WERI-Rb-1 (cell line): Measurements from ENCODE around the gene CRPPA.

Experiments
- DNase-seq: peaks from one replicate; pipeline ENCODE4 v3.0.0-alpha.2; 2020
- H3K27ac ChIP-seq: fragments of 250-450 bp; sonication (Bioruptor Pico); 2 replicates; pipeline ENCODE4 v1.5.1; 2020; ENCODE audit warnings: mild to moderate bottlenecking, moderate library complexity
- H3K27me3 ChIP-seq: fragments of 250-450 bp; sonication (Bioruptor Pico); 2 replicates; pipeline ENCODE4 v1.5.1; 2021; ENCODE audit warnings: mild to moderate bottlenecking, low read depth, moderate library complexity; ENCODE audit not compliant: insufficient read depth, severe bottlenecking
- H3K36me3 ChIP-seq: fragments of 250-450 bp; sonication (Bioruptor Pico); 2 replicates; pipeline ENCODE4 v1.5.1; 2020; ENCODE audit warnings: mild to moderate bottlenecking, moderate library complexity
- H3K4me3 ChIP-seq: 2 replicates; pipeline ENCODE4 v1.5.1; 2011; ENCODE audit warnings: low read depth, mild to moderate bottlenecking, control low read depth, low read length
- H3K9me3 ChIP-seq: fragments of 250-450 bp; sonication (Bioruptor Pico); 2 replicates; pipeline ENCODE4 v1.5.1; 2021; ENCODE audit warnings: mild to moderate bottlenecking, moderate library complexity; ENCODE audit not compliant: severe bottlenecking
- TF ChIP-seq, protein P1 (sequence below): IDR thresholded peaks from 2 replicates; pipeline ENCODE4 v1.5.1; 2011; ENCODE audit warnings: low read depth, mild to moderate bottlenecking, control low read depth, inconsistent platforms, low read length

CRPPA gene

DNA sequence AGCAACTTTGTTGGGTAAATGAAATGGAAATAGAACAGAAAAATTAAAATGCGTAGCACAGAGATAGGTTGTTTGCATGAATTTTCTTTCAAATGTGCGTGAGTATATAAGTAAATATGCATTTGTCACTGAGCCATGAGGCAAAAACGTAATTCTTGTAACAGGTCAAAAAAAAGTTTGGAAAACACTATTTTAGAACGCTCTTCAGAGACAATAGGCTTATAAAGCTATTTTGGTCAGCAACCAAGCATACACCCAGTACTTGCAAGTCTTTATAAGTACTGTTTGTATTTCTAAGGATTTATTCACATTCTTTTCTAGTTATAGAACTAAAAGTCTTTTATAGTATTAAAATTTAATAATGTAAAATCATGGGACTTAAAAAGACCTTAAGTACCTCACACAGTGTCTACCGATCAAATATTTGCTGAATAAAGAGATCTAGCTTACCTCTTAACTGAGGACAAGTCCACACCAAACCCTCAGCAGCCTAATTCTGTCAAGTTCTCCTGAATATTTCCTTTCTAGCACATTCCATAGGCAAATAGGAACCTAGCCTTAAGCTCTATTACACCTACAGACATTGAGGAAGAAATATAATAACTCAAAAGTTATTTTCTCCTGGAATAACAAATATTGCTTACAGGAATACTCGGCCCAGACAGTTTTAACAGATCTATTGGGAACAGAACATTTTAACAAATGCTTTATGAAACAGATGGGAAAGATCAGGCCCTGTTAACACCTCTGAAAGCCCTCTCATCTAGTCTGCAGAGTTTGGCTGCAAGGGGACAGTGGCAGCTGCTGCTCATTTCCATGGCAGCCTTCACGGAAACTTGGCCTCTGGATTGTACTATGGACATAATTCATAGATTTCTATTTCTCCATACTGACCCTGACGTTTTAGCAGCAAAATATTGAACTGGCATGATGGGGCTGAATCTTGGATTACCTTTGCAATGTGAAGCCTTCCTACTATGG lies 8.8 kb downstream of the CRPPA start:
- H3K4me3 ChIP-seq: no peak overlapping the region
- H3K27me3 ChIP-seq: no peaks in the 10 kb centered on the region
- H3K36me3 ChIP-seq: no peaks in the 10 kb centered on the region
- no peaks in the 10 kb centered on the region for H3K9me3 ChIP-seq
- H3K27ac ChIP-seq: no peak overlapping the region
- no peak for DNase-seq
- TF ChIP-seq, protein P1, sequence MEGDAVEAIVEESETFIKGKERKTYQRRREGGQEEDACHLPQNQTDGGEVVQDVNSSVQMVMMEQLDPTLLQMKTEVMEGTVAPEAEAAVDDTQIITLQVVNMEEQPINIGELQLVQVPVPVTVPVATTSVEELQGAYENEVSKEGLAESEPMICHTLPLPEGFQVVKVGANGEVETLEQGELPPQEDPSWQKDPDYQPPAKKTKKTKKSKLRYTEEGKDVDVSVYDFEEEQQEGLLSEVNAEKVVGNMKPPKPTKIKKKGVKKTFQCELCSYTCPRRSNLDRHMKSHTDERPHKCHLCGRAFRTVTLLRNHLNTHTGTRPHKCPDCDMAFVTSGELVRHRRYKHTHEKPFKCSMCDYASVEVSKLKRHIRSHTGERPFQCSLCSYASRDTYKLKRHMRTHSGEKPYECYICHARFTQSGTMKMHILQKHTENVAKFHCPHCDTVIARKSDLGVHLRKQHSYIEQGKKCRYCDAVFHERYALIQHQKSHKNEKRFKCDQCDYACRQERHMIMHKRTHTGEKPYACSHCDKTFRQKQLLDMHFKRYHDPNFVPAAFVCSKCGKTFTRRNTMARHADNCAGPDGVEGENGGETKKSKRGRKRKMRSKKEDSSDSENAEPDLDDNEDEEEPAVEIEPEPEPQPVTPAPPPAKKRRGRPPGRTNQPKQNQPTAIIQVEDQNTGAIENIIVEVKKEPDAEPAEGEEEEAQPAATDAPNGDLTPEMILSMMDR: no peak

DNA sequence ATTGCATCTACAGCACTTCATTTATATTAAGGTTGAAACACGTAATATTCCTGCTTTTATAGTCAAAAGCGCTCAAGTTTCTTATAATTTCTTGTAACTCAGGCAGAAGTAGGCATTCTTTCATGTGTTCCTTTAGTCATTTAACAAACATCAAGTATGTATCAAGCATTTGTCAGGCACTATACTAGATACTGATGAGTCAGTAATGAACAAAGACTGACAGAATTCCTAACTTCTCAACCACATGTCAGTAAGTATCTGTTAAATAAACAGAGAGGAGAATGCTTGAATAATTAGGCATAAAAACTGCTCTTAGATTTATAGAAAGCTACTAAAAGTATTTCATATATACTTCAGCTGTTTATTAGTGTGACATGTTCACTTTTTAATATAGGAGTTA lies 9.9 kb downstream of the CRPPA start:
- Histone ChIP-seq H3K27me3 (no peaks in the 10 kb centered on the region), H3K27ac (no peak overlapping the region), H3K4me3 (no peak overlapping the region), H3K9me3 (no peaks in the 10 kb centered on the region), H3K36me3 (no peaks in the 10 kb centered on the region)
- no peak for DNase-seq
- TF ChIP-seq, protein P1: no peak

DNA sequence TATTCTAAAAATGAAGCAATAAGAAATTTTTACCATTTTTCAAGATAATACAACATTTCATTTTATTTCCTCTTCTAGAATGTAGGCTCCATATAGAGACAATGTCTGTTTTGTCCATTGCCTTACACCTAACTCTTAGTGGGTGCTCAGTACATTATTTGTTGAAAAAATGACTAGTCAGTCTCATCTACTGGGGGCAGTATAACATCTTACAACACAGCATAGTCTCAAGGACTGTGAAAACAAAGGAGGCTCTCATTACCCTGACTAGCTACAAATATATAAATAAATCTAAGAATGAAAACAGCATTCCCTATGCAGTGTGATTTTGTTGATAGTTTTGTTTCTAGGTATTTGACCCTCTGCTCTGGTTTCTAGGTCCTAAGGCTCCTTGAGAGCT lies 11.6 kb downstream of the CRPPA start:
- Histone ChIP-seq H3K9me3 (no peaks in the 10 kb centered on the region), H3K27ac (no peak overlapping the region), H3K27me3 (no peaks in the 10 kb centered on the region), H3K36me3 (no peaks in the 10 kb centered on the region), H3K4me3 (no peak overlapping the region)
- no peak for DNase-seq
- TF ChIP-seq, protein P1: no peak

DNA sequence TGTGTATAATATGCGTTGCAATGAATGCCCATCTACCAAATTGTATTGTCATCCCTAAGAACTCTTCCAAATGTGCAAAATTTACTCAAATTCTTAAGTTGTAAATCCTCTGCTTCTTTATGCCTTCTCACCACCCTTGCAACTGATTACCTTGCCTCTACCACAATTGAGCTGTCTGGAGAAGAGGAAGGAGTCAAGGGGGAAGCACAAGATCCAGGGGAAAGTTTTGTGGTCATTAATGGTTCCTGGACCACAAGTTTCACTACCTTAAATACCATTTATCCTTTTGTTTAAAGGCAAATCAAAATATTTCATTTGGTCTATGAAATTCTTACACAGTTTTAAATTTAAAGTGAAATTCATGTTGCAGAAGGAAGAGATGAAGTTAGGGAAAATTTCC lies 16.7 kb downstream of the CRPPA start:
- Histone ChIP-seq H3K27me3 (no peaks in the 10 kb centered on the region), H3K9me3 (peaks cover 3% of the 10 kb centered on the region), H3K4me3 (no peak overlapping the region), H3K36me3 (no peaks in the 10 kb centered on the region), H3K27ac (no peak overlapping the region)
- TF ChIP-seq, protein P1: no peak
- no peak for DNase-seq

DNA sequence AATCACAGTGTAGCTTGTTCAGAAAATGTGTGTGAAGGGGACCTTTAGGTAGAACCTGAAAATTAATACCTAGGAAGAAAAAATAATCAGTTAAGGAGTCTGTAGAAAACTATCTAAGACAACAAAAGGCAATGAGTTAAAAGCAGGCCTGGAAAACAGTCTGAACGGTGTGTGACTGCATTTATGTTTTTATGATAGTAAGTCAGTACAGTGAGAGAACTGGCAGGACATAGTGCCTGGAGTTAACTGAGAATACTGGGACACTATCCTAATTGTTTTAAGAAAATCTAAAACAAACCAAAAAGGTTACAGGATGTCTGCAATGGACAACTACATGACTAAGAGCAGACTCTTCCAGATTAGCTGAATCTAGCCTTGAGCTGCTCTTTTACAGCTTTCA lies 17.9 kb downstream of the CRPPA start:
- DNase-seq: no peak
- H3K36me3 ChIP-seq: no peaks in the 10 kb centered on the region
- no peaks in the 10 kb centered on the region for H3K27me3 ChIP-seq
- peaks cover 14% of the 10 kb centered on the region for H3K9me3 ChIP-seq
- no peak overlapping the region for H3K4me3 ChIP-seq
- TF ChIP-seq, protein P1: no peak
- H3K27ac ChIP-seq: no peak overlapping the region
